H1 (cell line): ENCODE results near the gene GLB1L2. TPM values are rescaled to one million over a fixed set of nuclear protein-coding genes. Genes with fewer than 3 reads are reported as not detected.

Source experiments
- CTCF ChIA-PET: fragments of 300-600 bp; sonication (Branson Sonifier 250); formaldehyde crosslinking; loops from one replicate; lab custom pipeline; 2021; ENCODE audit not compliant: partially characterized antibody; lab: Charles Lee
- POLR2A ChIA-PET: fragments of 300-600 bp; sonication (Branson Sonifier 250); formaldehyde crosslinking; loops from one replicate; lab custom pipeline; 2021; ENCODE audit warnings: inconsistent platforms; ENCODE audit not compliant: partially characterized antibody; lab: Charles Lee
- DNase-seq, 2 experiments: peaks; one replicate each; pipeline versions ENCODE4 v3.0.0 to v3.0.0-alpha.2; 2010 to 2022; ENCODE audit warnings: low spot score in 2 of 2, low read depth in 1 of 2, mixed read lengths in 1 of 2
- FAIRE-seq: peaks from 2 replicates; lab custom pipeline; 2011; peaks lifted over from hg19 to GRCh38; lab: Jason Lieb, UNC
- H2AFZ ChIP-seq: 2 replicates; pipeline ENCODE4 v1.8.1; 2012; ENCODE audit warnings: low read length, inconsistent platforms
- H2AK5ac ChIP-seq: 2 replicates; pipeline ENCODE4 v1.6.1; 2013; ENCODE audit warnings: low read depth, low read length
- H2BK120ac ChIP-seq: replicated peaks from 2 replicates; pipeline ENCODE3; 2013; ENCODE audit warnings: low read depth, low read length, inconsistent platforms
- H2BK12ac ChIP-seq: 2 replicates; pipeline ENCODE4 v1.6.1; 2013; ENCODE audit warnings: low read depth, low read length
- H2BK15ac ChIP-seq: 2 replicates; pipeline ENCODE4 v1.6.1; 2013; ENCODE audit warnings: low read length
- H2BK20ac ChIP-seq: 2 replicates; pipeline ENCODE4 v1.6.1; 2013; ENCODE audit warnings: low read length
- H2BK5ac ChIP-seq: 2 replicates; pipeline ENCODE4 v1.6.1; 2013; ENCODE audit warnings: low read depth, low read length
- H3K14ac ChIP-seq: 2 replicates; pipeline ENCODE4 v1.6.1; 2013; ENCODE audit warnings: inconsistent platforms; ENCODE audit not compliant: insufficient read length
- H3K18ac ChIP-seq: 2 replicates; pipeline ENCODE4 v1.6.1; 2013; ENCODE audit warnings: low read length; ENCODE audit errors: extremely low read depth
- H3K23ac ChIP-seq: 2 replicates; pipeline ENCODE4 v1.6.1; 2013; ENCODE audit warnings: inconsistent platforms; ENCODE audit not compliant: insufficient read length
- H3K23me2 ChIP-seq: 2 replicates; pipeline ENCODE4 v1.6.1; 2013; ENCODE audit warnings: low read depth, low read length
- H3K27ac ChIP-seq: 2 replicates; pipeline ENCODE4 v1.6.1; 2011; ENCODE audit warnings: low read depth, low read length, inconsistent platforms
- H3K27me3 ChIP-seq, 4 experiments: replicated peaks in 1 of 4; 1 replicate in 1 of 4; 2 replicates in 3 of 4; pipeline versions ENCODE4 v1.6.1 to v1.8.1; 2011 to 2013; ENCODE audit warnings: low read length in 3 of 4, mild to moderate bottlenecking in 3 of 4, inconsistent platforms in 2 of 4, mixed read lengths in 2 of 4, moderate library complexity in 1 of 4; ENCODE audit not compliant: control insufficient read depth in 3 of 4, insufficient read depth in 3 of 4; ENCODE audit errors: extremely low read depth in 1 of 4
- H3K36me3 ChIP-seq, 4 experiments: 2 replicates each; pipeline versions ENCODE4 v1.6.1 to v1.8.1; 2011 to 2013; ENCODE audit warnings: mild to moderate bottlenecking in 4 of 4, low read length in 3 of 4, moderate library complexity in 2 of 4, control low read depth in 1 of 4, inconsistent platforms in 1 of 4; ENCODE audit not compliant: insufficient read depth in 4 of 4, control insufficient read depth in 2 of 4
- H3K4ac ChIP-seq: replicated peaks from 2 replicates; pipeline ENCODE3; 2013; ENCODE audit warnings: low read length, low read depth, mixed read lengths, inconsistent platforms; ENCODE audit not compliant: insufficient read length
- H3K4me1 ChIP-seq, 4 experiments: replicated peaks in 1 of 4; 1 replicate in 1 of 4; 2 replicates in 3 of 4; pipeline versions ENCODE4 v1.6.1 to v1.8.1; 2011 to 2013; ENCODE audit warnings: low read length in 3 of 4, inconsistent platforms in 2 of 4, mixed read lengths in 1 of 4; ENCODE audit not compliant: insufficient read depth in 4 of 4, control insufficient read depth in 3 of 4
- H3K4me2 ChIP-seq, 2 experiments: 2 replicates each; pipeline versions ENCODE4 v1.6.1 to v1.8.1; 2011 to 2013; ENCODE audit warnings: low read depth in 2 of 2, low read length in 2 of 2, control low read depth in 1 of 2, inconsistent platforms in 1 of 2, mild to moderate bottlenecking in 1 of 2; ENCODE audit not compliant: insufficient read depth in 1 of 2
- H3K4me3 ChIP-seq, 4 experiments: fragments of 200-600, 300-600 bp in 1 of 4; sonication (generic), shearing (Covaris generic), sonication (Bioruptor Twin) in 1 of 4; 2 replicates each; pipeline versions ENCODE4 v1.5.1 to v1.8.1; 2011 to 2016; ENCODE audit warnings: low read length in 4 of 4, low read depth in 3 of 4, control low read depth in 2 of 4, inconsistent platforms in 2 of 4, mild to moderate bottlenecking in 2 of 4, mixed read lengths in 1 of 4, moderate library complexity in 1 of 4; ENCODE audit not compliant: insufficient read depth in 2 of 4; ENCODE audit errors: extremely low read depth in 1 of 4
- H3K56ac ChIP-seq: replicated peaks from 2 replicates; pipeline ENCODE3; 2013; ENCODE audit warnings: low read depth, mild to moderate bottlenecking, mixed read lengths, low read length, inconsistent platforms; ENCODE audit not compliant: insufficient read length
- H3K79me1 ChIP-seq: 2 replicates; pipeline ENCODE4 v1.6.1; 2013; ENCODE audit warnings: low read depth, low read length, control low read depth
- H3K79me2 ChIP-seq, 2 experiments: 2 replicates each; pipeline versions ENCODE4 v1.6.1 to v1.8.1; 2012 to 2013; ENCODE audit warnings: low read length in 2 of 2, mild to moderate bottlenecking in 2 of 2, inconsistent platforms in 1 of 2; ENCODE audit not compliant: insufficient read depth in 2 of 2, control insufficient read depth in 1 of 2
- H3K9ac ChIP-seq, 4 experiments: replicated peaks in 1 of 4; 1 replicate in 1 of 4; 2 replicates in 3 of 4; pipeline versions ENCODE4 v1.6.1 to v1.8.1; 2011 to 2013; ENCODE audit warnings: low read depth in 3 of 4, low read length in 3 of 4, control low read depth in 2 of 4, mild to moderate bottlenecking in 2 of 4, moderate library complexity in 2 of 4, inconsistent platforms in 1 of 4; ENCODE audit errors: extremely low read depth in 1 of 4
- H3K9me3 ChIP-seq, 2 experiments: 2 replicates each; pipeline versions ENCODE4 v1.6.1 to v1.8.1; 2012 to 2013; ENCODE audit warnings: mild to moderate bottlenecking in 2 of 2, moderate library complexity in 2 of 2, control low read depth in 1 of 2, inconsistent platforms in 1 of 2, low read depth in 1 of 2, low read length in 1 of 2, mixed read lengths in 1 of 2; ENCODE audit not compliant: insufficient read depth in 2 of 2
- H4K20me1 ChIP-seq, 2 experiments: replicated peaks in 1 of 2; 2 replicates each; pipeline versions ENCODE3 to v1.8.1; 2011 to 2013; ENCODE audit warnings: inconsistent platforms in 2 of 2, low read length in 2 of 2, mild to moderate bottlenecking in 1 of 2; ENCODE audit not compliant: insufficient read depth in 2 of 2, control insufficient read depth in 1 of 2
- H4K5ac ChIP-seq: 2 replicates; pipeline ENCODE4 v1.6.1; 2013; ENCODE audit warnings: low read length, low read depth, mixed read lengths, inconsistent platforms; ENCODE audit not compliant: insufficient read length
- H4K8ac ChIP-seq: 2 replicates; pipeline ENCODE4 v1.8.0; 2013; ENCODE audit warnings: mild to moderate bottlenecking, moderate library complexity, low read length, inconsistent platforms; ENCODE audit not compliant: insufficient read depth; ENCODE audit errors: extremely low read depth
- H4K91ac ChIP-seq: replicated peaks from 2 replicates; pipeline ENCODE3; 2013; ENCODE audit warnings: low read length, mixed read lengths, inconsistent platforms; ENCODE audit not compliant: insufficient read length
- POLR2A ChIP-seq, 2 experiments: IDR thresholded peaks; 1 replicate in 1 of 2; 2 replicates in 1 of 2; pipeline ENCODE4 v1.6.1; 2011; ENCODE audit warnings: low read depth in 2 of 2, low read length in 2 of 2, mild to moderate bottlenecking in 2 of 2; ENCODE audit errors: control extremely low read depth in 1 of 2
- RNF2 ChIP-seq: fragments of 200-900, 300-1000 bp; sonication (generic); IDR thresholded peaks from 2 replicates; pipeline ENCODE4 v1.7.1; 2016; ENCODE audit warnings: borderline replicate concordance, low read depth, mild to moderate bottlenecking, antibody characterized with exemption, low read length; ENCODE audit not compliant: poor library complexity, severe bottlenecking; ENCODE audit errors: missing control alignments
- SAP30 ChIP-seq: fragments of 300-600 bp; sonication (generic); IDR thresholded peaks from 2 replicates; pipeline ENCODE4 v1.7.1; 2012; ENCODE audit warnings: low read length, moderate library complexity, mild to moderate bottlenecking, inconsistent platforms; ENCODE audit not compliant: insufficient read depth, insufficient replicate concordance
- SIN3A ChIP-seq, 2 experiments: IDR thresholded peaks in 1 of 2; conservative IDR thresholded peaks in 1 of 2; 2 replicates each; pipeline ENCODE4 v1.6.1; 2011 to 2012; ENCODE audit warnings: low read length in 2 of 2, improper control_type of control experiment in 1 of 2, low read depth in 1 of 2, mild to moderate bottlenecking in 1 of 2
- TAF1 ChIP-seq: IDR thresholded peaks from 2 replicates; pipeline ENCODE4 v1.6.1; 2011; ENCODE audit warnings: mild to moderate bottlenecking, low read depth, low read length
- YY1 ChIP-seq: IDR thresholded peaks from 2 replicates; pipeline ENCODE4 v1.6.1; 2011; ENCODE audit warnings: low read depth, mild to moderate bottlenecking, low read length
- WGBS, 2 experiments: shearing (Covaris generic) in 1 of 2; methylation state at CpG; one replicate each; pipeline versions ENCODE4 v1.1.6 to v1.1.7; 2013 to 2015; ENCODE audit warnings: low lambda C conversion rate in 2 of 2, mixed read lengths in 2 of 2, inconsistent platforms in 1 of 2, low coverage in 1 of 2, missing lambda C conversion rate in 1 of 2; ENCODE audit not compliant: insufficient replicate concordance in 2 of 2, insufficient coverage in 1 of 2, insufficient read length in 1 of 2; ENCODE audit errors: extremely low coverage in 1 of 2, missing lambda C conversion rate in 1 of 2; 5-methylcytosine and 5-hydroxymethylcytosine counted together
- polyA plus RNA-seq, 7 experiments: library from polyadenylated mRNA; depleted of rRNA in 3 of 7; stranded (reverse) in 5 of 7; unstranded in 2 of 7; fragments of >200 nt in 5 of 7; fragments of 200-250 nt in 2 of 7; gene quantifications; 1 replicate in 5 of 7; 2 replicates in 1 of 7; 4 replicates in 1 of 7; pipeline versions ENCODE4 v1.2.1 to v1.2.3, GENCODE V29; 2011 to 2013; ENCODE audit warnings: missing spikeins in 2 of 7, mixed read lengths in 2 of 7
- total RNA-seq: library from RNA; stranded (reverse); fragmentation: NEBNext Ultra II Directional; extraction: Animal tissue kit (Norgen Biotek cat#: 25700); gene quantifications from 2 replicates; pipeline ENCODE4 v1.2.1, GENCODE V29; 2021

The GLB1L2 gene
- total and polyA plus RNA-seq, 2 of the 8 experiments (the other 6 are each of a cell fraction or from before 2014, with no cell fraction given): 4.4 to 7.9 TPM

DNA sequence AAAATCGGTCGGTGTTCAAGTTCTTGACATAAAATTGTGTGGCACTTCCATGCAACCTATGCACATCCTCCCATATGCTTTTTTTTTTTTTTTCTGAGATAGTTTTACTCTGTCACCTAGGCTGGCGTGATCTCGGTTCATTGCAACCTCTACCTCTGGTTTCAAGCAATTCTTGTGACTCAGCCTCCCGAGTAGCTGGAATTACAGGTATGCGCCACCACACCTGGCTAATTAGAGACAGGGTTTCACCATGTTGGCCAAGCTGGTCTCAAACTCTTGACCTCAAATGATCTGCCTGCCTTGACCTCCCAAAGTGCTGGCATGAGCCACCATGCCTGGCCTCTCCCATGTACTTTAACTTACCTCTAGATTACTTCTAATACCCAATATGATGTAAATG, 40.6 kb upstream of the GLB1L2 start:
- WGBS, 2 experiments: 76% methylated on average over 6 of the region's 6 CpGs; no CpG with 5 or more reads in 1 of the 2 experiments
- no peak overlapping the region for H2AFZ ChIP-seq
- H3K4me3 ChIP-seq: no peak overlapping the region
- H4K5ac ChIP-seq: no peak overlapping the region
- no peaks in the 10 kb centered on the region for H3K23me2 ChIP-seq
- H3K14ac ChIP-seq: no peak overlapping the region
- H3K79me1 ChIP-seq: no peaks in the 10 kb centered on the region
- DNase-seq: no peak
- H3K27me3 ChIP-seq: no peaks in the 10 kb centered on the region; a peak in 1 of 7 replicates
- peaks cover 4 to 20% (median 8%) of the 10 kb centered on the region in 4 experiments; a peak in 7 of 8 replicates for H3K36me3 ChIP-seq
- H4K91ac ChIP-seq: no peak overlapping the region
- no peak overlapping the region for H3K4ac ChIP-seq
- no peaks in the 10 kb centered on the region for H4K20me1 ChIP-seq
- H3K56ac ChIP-seq: no peak overlapping the region
- H4K8ac ChIP-seq: no peak overlapping the region
- no peak overlapping the region for H3K23ac ChIP-seq
- H2BK120ac ChIP-seq: no peak overlapping the region
- H3K18ac ChIP-seq: no peak overlapping the region
- H2BK12ac ChIP-seq: no peak overlapping the region
- no peaks in the 10 kb centered on the region; a peak in 1 of 7 replicates for H3K4me1 ChIP-seq
- no peak overlapping the region for H3K4me2 ChIP-seq
- no peak overlapping the region for H3K27ac ChIP-seq
- ChIA-PET POLR2A (interaction anchor here (0.7 to 1.2 kb wide), 4 partner anchors 9 to 52 kb away, joined by 3 read pairs; no protein-coding TSS in a partner anchor), CTCF (interaction anchor here (4.3 kb wide), 1 partner anchor 29 kb away, joined by 26 read pairs; no protein-coding TSS in a partner anchor)
- no peaks in the 10 kb centered on the region for H3K9me3 ChIP-seq
- FAIRE-seq: no peak
- H3K79me2 ChIP-seq: no peaks in the 10 kb centered on the region
- H2BK15ac ChIP-seq: no peak overlapping the region
- H2BK5ac ChIP-seq: no peak overlapping the region
- no peak overlapping the region for H2AK5ac ChIP-seq
- H2BK20ac ChIP-seq: no peak overlapping the region
- no peak overlapping the region for H3K9ac ChIP-seq
- no peak for TF ChIP-seq YY1
- no peak for TF ChIP-seq SAP30
- no peak for TF ChIP-seq SIN3A (conservative IDR thresholded peaks at IDR 0.05 in 1 of 2, IDR thresholded peaks at IDR 0.05 in 1 of 2; ENCODE audit: low read depth in 1 of 2, low read length in 2 of 2)
- TF ChIP-seq POLR2A (IDR thresholded peaks at IDR 0.05; ENCODE audit: control extremely low read depth in 1 of 2, low read depth in 2 of 2, low read length in 2 of 2): no peak
- no peak for TF ChIP-seq RNF2
- no peak for TF ChIP-seq TAF1
